ENCODE data around the gene KIF6.
"Not testable (repeated sequence)": the region's sequence is repeated elsewhere in the genome, so short reads cannot be mapped to it uniquely, and the experiment has no call there.

KIF6 gene, protein sequence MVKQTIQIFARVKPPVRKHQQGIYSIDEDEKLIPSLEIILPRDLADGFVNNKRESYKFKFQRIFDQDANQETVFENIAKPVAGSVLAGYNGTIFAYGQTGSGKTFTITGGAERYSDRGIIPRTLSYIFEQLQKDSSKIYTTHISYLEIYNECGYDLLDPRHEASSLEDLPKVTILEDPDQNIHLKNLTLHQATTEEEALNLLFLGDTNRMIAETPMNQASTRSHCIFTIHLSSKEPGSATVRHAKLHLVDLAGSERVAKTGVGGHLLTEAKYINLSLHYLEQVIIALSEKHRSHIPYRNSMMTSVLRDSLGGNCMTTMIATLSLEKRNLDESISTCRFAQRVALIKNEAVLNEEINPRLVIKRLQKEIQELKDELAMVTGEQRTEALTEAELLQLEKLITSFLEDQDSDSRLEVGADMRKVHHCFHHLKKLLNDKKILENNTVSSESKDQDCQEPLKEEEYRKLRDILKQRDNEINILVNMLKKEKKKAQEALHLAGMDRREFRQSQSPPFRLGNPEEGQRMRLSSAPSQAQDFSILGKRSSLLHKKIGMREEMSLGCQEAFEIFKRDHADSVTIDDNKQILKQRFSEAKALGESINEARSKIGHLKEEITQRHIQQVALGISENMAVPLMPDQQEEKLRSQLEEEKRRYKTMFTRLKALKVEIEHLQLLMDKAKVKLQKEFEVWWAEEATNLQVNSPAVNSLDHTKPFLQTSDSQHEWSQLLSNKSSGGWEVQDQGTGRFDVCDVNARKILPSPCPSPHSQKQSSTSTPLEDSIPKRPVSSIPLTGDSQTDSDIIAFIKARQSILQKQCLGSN

DNA sequence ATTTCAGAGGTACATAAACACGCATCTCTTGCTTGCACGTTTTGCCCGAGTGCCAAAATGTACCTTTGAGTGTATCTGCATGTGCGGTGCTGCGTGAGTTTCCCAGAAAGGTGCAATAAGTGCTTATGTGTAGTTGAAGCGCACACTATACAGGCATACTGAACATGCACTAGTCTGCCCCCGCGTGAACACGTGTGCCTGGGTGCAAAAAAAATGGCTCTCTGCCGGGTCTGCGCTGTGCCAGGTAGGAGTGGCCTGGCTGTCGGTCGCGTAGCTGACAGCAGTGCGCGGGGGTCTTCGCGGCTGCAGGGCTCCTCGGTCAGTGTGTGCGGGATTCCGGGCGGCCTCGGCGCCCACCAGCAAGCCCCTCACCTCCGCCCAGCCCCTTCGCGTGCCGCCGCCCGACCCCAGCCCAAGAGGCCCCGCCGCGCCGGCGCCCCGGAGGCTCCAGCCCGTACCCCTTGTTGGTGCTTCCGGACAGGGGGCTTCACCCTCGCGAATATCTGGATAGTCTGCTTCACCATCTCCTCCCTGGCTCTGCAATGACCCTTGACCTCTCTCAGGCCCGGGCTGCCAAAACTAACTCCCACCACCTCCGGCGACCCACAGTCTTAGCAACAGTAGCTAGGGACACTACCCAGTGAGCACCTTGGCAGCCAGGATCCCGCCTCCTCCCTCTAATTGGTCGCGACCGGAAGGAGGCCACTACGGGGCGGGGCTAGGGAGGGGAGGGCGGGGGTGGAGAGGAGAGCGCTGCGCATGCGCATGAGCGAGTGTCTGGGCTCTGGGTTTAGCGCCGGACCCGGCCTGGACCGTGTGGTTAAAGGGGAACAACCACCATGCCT is at the start of gene KIF6:
TSS of gene KIF6 (minus strand) at position 622 of the 845 bp plus-strand sequence. CDS start at position 524, 98 bp downstream.
- DNase-seq (ENCODE audit: low read depth, low spot score), result peak; percentile 43

DNA sequence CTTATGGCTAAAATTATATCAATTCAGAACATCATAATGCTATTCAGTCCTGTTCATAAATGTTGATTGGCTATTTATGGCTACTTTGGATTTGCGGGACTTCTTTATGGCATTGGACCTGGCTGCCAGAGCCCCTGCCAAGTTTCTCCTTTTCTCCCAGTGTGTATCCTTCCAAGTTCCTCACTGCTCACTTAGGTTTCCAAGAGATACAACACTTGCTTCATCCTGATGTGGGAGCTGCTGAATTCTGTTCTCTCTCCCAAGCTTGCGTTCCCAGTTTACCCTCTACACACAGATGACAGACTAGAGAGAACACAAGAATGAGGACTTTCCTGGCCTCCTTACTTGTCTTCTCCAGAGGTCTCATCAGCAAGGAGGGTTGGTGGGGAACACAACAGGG is 48.6 kb upstream of the KIF6 start:
- DNase-seq (ENCODE audit: low read depth, low spot score), result no peak

DNA sequence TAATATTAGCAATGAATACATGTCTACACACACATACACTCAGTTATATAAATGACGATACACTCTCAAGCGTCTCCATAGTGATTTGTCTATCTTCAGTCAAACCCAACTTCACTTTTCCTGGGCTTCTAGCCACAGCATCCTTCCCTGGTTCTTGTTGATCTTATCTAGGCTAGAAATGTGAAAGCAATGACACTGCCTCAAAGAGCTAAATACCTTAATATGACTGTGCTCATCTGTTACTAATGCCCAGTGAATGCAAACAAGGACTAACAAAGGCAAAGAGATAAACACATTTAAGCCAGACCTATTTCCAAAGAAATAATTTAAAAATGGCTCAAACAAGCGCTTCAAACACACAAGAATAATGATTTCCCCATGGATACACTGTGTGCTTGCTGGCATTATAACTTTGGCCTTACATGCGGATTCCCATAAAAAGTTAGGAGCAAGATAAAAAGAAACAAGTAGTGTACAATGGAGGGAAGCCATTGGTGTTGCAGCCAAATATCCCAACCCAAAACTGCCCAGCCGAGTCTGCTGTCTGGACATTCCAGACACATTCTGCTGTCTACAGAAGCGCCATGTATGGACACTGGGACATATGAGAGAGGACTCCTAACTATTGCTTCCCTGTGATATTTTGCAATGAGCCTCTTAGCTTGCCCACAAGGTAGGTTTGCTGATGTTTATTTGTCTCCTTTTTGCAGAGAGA is 47.5 kb upstream of the KIF6 start:
- no peak for DNase-seq (ENCODE audit: low read depth, low spot score)

DNA sequence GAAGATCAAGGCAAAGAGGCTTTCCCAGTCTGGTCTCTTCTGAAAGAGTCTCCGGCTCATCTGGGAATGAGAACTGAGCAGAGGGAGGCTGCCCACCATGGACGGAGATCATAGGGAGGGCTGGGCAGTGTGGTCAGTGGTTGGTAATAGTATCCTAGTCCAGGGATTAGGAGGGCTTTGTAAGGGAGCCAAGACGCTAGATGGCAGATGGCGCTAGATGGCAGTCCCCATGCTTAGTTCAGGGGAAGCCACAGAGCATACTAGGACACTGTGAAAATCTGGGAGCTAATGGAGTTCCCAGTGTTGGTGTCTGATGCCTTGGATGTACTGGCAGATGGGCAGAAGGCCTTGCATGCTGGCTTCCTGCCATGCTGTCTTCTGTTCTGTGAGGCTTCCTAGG is 45.2 kb upstream of the KIF6 start:
- DNase-seq (ENCODE audit: low read depth, low spot score), result no peak

DNA sequence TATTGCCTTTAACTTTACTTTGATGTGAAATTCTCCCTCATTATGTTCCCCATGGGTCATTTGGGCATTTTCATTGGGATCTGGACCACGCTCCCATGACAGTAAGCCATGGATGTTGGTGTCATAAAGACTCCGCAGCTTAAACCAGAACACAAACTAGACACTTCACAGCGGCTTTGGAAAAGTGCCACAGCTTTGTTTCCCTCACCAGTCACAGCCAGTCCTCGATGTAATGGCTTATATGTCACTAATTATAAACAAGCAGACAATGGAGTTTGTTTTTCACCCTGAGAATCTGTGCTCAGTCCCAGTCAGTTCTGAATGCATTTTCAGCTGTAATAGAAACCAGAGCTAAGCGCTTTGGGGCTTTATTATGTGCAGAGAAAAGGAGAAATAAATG is 43.8 kb upstream of the KIF6 start:
- DNase-seq (ENCODE audit: low read depth, low spot score), result no peak

DNA sequence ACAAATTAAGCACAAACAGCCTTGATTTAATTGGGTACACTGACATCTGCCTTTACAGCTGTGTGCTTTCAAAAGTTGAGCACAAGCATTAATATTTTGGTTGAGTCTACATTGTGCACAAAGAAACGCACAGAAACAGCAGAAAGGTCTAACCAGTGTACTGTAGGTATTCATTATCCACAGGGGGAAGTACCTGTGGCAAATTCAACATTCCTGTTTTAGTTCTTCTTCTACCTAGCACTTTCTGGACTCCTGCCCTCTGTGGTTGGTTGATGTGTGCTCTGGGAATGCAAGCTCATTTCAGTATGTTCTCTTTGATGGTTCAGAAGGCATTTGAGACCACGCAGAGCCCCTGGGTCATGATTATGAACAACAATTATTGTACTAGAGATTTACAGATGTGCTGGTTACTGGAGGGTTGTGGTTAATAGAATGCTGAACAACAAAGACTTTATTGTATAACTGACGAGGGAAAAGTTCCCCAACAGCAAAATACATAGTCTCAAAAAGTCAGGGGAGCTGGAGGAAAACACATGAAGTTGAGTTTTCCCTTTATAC is 40.4 kb upstream of the KIF6 start:
- no peak for DNase-seq (ENCODE audit: low read depth, low spot score)

DNA sequence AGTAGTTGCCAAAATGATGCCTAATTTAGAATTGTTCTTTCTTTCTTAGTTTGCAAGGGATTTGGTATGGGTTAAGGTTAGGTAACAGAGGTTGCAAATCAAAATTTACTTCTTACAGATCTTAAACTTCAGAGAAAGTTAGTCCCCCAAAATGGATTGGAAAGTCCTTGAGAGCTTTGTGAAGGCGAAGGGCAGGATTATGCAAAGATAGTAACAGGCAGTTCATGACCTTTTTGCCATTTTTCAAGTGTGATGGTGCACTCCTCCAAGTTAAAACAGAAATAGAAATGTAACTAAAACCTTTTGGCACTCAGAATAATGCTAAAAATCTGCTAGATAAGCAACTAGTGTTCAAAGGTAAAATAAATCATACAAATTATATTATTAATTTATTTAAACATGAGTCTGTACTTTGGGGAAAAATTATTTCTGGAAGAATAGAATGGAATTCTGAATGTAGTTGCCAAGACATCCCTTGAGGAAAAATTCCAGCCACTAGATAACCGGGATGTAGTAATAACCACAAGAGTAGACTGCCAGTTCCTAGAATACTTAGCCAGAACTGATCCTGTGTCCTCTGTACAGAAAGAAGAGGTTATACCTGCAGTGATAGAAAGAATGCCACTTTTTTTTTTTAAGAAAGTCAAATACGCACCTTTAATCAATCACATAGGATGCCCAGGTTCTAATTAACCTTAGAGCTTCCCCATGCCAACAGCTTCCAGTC is 35.2 kb upstream of the KIF6 start:
- DNase-seq (ENCODE audit: low read depth, low spot score), result no peak

DNA sequence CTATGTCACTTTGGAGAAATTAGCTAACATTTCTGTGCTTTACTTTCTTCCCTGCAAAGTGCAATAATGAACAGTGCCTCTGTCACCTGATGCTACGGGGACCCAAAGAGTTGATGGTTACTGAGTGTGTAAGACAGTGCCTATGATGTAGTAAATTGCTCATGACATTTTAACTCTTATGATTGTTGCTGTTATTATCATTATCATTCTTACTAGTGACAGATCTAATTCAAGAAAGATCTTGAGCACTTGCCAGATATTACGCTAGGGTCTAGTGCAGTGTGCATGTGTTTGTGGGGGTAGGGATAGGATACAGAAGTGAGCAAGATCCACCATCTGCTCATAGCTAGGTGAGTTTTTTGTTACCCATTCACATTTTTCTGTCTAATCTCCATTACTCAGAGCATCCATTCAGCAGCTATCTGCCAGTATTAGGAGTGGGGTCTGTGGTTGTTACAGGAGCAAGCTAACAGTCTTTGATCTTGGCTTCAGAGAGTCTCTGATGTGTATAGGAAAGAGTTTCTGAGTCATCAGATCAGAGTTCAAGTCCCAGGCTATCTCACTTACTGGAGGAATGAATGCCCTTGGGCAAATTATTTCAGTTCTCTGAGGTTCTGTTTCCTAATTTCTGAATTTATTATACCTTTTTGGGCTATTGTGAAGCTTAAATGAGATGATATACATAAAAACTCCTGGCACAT is 33.8 kb upstream of the KIF6 start:
- DNase-seq (ENCODE audit: low read depth, low spot score), result no peak

DNA sequence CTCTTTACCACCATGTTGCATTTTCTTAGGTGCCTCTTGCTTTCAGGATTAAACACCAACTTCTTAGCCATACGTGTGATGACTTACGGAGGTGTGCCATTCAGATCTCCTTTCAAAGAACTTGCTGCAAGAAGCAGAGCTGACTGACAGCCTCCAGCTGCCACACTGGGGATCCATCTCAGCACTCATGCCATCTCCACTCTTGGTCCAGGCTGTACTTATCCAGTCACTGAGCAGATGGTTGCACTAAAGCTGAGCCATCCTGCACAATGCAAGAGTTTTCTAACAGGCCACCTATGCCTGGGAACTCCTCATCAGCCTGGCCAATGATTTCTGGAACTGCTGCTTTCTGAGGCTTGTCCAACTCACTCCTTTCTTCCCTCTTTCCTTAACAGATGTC is 31.4 kb upstream of the KIF6 start:
- DNase-seq (ENCODE audit: low read depth, low spot score), result no peak

DNA sequence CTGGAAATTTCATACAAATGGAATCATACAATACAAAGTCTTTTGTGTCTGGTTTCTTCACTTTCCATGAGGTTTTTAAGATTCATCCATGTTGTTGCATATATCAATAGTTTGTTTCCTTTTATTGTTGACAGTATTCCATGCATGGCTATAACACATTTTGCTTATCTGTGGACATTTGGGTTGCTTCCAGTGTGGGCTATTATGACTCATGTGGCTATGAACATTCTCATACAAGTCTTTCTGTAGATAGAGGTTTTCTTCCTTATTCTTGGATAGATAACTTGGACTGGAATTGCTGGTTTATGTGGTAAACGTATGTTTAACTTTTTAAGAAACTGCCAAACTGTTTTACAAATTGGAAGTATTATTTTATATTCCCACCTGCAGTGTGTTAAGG is 30.0 kb upstream of the KIF6 start:
- no peak for DNase-seq (ENCODE audit: low read depth, low spot score)

DNA sequence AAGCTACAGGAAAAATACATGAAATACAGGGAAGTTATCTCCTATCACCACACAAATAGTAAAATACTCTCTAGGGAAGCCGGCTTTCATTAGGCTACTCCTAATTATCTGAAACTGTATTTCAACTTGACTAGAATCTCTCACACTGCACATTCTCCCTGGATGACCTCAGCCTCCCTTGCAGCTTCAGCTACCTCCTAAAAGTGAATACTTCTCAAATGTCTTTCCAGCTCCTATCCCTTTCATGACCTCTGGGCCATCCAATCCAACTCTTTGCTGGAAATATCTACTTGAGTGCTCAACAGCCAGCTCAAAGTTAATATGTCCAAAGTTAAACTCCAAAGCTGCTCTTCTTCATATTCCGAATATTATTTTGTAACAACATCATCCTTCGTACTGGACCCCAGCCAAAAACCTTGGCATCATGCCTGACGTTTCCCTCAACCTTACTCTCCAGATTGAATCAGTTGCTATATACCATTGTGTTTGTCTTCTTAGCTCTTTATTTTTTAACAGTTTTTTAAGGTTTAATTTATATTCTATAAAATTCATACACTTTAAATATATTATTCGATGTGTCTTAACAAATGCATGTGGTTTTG is 29.4 kb upstream of the KIF6 start:
- DNase-seq (ENCODE audit: low read depth, low spot score), result no peak

DNA sequence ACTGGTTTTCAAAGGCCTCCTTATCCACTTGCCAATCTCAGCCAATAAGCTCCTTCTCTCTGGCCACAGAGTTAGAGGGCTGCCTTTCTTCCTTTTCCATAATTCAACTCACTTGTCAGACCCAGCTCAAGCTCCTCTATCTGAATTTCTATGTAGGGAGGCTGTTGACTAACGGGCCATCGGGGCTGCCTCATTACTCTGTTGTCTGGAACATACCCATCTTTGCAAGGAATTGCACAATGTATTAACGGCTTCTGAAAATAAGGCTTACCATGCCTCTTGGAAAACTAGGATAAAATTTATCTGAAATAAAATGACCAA is 28.5 kb upstream of the KIF6 start:
- no peak for DNase-seq (ENCODE audit: low read depth, low spot score)

DNA sequence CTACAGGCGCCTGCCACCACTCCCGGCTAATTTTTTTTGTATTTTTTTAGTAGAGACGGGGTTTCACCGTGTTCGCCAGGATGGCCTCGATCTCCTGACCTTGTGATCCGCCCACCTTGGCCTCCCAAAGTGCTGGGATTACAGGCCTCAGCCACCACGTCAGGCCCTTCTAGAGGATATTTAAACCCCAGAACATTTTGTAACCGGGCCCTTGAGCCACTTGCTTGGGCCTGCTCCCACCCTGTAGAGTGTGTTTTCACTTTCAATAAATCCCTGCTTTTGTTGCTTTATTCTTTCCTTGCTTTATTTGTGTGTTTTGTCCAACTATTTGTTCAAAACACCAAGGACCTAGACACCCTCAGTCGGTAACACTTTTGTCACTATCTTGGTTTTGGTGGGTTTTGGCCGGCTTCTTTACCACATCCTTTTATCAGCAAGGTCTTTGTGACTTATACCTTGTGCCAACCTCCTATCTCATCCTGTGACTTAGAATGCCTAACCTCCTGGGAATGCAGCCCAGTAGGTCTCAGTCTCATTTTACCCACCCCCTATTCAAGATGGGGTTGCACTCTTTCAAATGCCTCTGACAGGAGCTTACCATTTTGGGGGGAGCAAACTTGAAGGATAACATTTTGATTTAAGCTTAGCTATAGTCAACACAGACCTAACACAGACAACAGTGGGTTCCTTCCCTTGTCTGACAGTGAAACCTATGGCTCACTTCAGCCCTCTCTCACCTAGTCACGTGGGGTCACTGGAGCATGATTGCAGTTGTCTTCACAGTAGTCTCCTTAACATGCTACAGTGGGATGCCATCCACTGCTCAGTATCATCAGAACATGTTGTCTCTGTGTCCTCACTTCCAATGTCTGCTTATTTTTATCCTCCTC is 27.9 kb upstream of the KIF6 start:
- DNase-seq (ENCODE audit: low read depth, low spot score), result no peak

DNA sequence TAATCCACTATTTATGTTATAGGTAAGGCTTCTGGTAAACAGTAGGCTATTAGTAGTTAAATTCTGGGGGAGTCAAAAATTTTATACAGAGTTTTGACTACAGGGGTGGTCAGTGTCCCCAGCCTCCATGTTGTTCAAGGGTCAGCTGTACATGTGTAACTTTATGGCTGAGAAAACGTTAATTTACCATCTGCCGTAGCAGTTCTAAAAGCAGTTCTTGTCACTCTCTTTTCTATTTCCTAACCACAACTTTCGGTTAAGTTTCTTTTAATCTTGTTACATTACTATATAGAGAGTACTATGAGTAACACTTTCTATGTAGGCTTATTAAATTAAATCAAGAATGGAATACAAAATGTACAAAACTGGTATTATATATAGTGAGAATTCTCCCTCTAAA is 21.6 kb upstream of the KIF6 start:
- no peak for DNase-seq (ENCODE audit: low read depth, low spot score)

DNA sequence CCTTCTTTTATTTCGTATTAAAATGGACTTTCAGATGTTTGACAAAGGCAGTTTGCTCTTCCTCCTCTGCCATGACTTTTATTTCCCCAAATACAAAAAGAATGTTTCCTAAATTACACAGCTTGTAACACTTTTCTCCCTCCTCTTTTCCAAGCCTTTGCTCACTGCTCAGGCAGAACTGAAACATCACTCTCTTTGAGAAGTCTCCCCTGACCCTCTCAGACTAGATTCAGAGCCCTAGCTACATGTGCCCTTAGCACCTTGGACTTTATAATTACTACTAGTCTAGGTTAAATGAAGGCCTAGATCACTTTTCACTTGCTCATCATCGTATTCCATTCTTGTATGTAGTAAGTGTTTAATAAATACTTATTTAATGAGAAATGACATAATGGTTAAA is 8.5 kb upstream of the KIF6 start:
- no peak for DNase-seq (ENCODE audit: low read depth, low spot score)

DNA sequence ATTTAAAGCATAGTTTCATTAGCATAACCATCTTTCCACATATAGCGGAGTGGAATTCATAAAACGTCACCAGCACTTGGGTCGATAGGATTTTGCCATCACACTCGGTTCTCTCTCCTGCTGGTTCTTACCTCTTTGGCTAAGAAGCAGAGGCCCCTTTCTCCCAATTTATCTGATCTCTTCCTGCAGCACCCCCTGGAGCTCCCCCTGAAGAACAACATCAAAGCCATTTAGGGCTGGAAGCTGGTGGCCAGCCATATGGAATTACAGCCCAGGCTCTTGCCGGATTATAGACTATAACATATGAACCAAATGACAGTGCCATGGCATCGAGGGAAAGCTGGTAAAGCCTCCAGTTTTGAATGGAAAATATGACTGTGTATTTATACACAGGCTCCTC is 6.4 kb upstream of the KIF6 start:
- DNase-seq (ENCODE audit: low read depth, low spot score), result no peak

DNA sequence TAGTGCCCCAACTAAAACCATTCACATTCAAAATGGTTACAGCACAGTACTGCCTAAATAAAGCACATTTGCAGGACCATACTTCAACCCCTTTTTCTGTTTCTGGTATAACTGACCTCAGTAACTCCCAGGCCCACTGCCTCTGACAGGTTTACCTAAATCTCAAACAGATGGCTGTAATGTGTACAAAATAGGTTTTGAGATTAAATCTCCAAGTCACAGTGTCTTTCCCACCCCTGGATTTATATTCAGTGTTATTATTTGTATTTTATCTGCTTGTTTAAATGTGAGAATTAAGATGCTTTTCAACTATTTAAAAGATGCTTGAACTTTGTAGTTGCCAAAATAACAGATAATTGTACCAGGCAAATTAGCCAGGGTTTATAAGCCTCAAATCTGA is 4.7 kb upstream of the KIF6 start:
- no peak for DNase-seq (ENCODE audit: low read depth, low spot score)

DNA sequence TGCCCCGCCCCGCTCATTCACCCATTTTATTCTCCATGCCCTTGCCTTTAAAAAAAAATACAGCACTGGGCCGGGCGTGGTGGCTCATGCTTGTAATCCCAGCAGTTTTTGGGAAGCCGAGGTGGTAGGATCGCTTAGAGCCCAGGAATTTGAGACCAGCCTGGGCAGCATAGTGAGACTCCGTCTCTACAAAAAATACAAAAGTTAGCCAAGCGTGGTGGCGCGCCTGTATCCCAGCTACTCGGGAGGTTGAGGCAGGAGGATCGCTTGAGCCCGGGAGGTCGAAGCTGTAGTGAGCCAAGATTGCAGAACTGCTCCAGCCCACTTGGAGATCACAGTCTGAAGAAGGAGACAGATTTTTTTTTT is 407 bp upstream of the KIF6 start:
- DNase-seq (ENCODE audit: low read depth, low spot score), result no peak

DNA sequence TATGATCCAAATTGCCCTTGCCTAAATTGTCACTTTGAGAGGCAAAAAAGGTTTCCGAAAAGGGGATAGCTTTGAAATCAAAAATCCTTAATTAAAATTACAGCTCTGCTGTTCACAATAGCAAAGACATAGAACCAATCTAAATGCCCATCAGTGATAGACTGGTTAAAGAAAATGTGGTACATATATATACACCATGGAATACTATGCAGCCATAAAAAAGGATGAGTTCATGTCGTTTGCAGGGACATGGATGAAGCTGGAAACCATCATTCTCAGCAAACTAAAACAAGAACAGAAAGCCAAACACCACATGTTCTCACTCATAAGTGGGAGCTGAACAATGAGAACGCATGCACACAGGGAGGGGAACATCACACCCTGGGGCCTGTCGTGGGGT is 1.9 kb downstream of the KIF6 start:
- DNase-seq (ENCODE audit: low read depth, low spot score), result not testable (repeated sequence)

Data from activated CD4-positive, CD25-positive, alpha-beta regulatory T cell treated with anti-CD3 and anti-CD28 coated beads, Interleukin-2, amount 50 U/mL, for 16 hours (primary cell).